ENCODE results near the gene HPD. TPM values are rescaled to one million over a fixed set of nuclear protein-coding genes. Genes with fewer than 3 reads are reported as not detected.

The HPD gene
- total and polyA plus RNA-seq, 2 of the 4 experiments (the other 2 are of a cell fraction), result 0.15 to 0.18 TPM

DNA sequence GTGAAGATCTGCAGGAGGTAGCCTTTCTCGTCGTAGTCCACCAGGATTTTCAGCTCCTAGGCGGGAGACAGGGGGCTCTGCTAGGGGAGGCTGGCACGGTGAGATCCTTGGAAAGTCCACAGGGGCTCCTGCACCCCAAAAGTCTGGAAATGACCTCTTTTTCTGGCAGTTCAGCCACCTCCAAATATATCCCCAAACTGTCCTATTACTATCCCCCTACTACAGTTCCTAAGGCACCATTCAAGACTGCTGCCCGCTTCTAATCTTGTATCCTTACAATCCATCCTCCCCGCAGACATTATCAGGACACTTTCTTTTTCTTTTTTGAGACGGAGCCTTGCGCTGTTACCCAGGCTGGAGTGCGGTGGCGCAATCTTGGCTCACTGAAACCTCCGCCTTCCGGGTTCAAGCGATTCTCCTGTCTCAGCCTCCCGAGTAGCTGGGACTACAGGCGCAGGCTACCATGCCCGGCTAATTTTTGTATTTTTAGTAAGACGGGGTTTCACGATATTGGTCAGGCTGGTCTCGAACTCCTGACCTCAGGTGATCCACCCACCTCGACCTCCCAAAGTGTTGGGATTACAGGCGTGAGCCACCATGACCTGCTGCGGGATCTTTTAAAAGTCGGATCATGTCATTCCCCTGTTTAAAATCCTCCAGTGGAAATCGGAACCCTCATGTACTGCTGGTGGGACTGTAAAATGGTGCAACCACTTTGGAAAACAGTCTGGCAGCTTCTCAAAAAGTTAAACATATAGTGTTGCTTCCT lies 18.5 kb downstream of the HPD start (continued):
- TF ChIP-seq SMC3 (IDR thresholded peaks at IDR 0.05; ENCODE audit: low read depth, low read length) (no peak), BHLHE40 (IDR thresholded peaks at IDR 0.05; ENCODE audit: low read depth, low read length) (no peak)
